GM11168 (cell line): ENCODE data around the gene MAST4.

Source experiments
- in situ Hi-C: fragments of 300-500 bp; cut with MboI; formaldehyde crosslinking; loops from one replicate; pipeline ENCODE4 v1.12.0; 2022; ENCODE audit warnings: low sequenced_read_pairs; ENCODE audit not compliant: unreplicated experiment

Gene MAST4

GRCh38 chr5:66595756-66596635 lies at the start of gene MAST4:
Gene MAST4, plus strand, starts transcription at chr5:66596393. Its CDS starts 263 bp downstream, at chr5:66596656.
- in situ Hi-C loops: no loop called here

GRCh38 chr5:66546541-66546940 lies 49.7 kb upstream of the MAST4 start:
- in situ Hi-C loops: no loop called here

GRCh38 chr5:66551338-66551737 lies 44.9 kb upstream of the MAST4 start:
- in situ Hi-C loops: no loop called here

- in situ Hi-C loops: no loop called here
These were observed 44.2 kb upstream of the MAST4 start for GRCh38 chr5:66551945-66552344.

- in situ Hi-C loops: no loop called here
These were observed 42.8 kb upstream of the MAST4 start for GRCh38 chr5:66553368-66553912.

- in situ Hi-C loops: no loop called here
These were observed 42.1 kb upstream of the MAST4 start for GRCh38 chr5:66553916-66554575.

- in situ Hi-C loops: no loop called here
These were observed 41.3 kb upstream of the MAST4 start for GRCh38 chr5:66554884-66555283.

GRCh38 chr5:66558560-66558959 lies 37.6 kb upstream of the MAST4 start:
- in situ Hi-C loops: no loop called here

- in situ Hi-C loops: no loop called here
These were observed 35.8 kb upstream of the MAST4 start for GRCh38 chr5:66560371-66560770.

GRCh38 chr5:66561256-66561990 lies 34.8 kb upstream of the MAST4 start:
- in situ Hi-C loops: no loop called here

GRCh38 chr5:66565878-66566277 lies 30.3 kb upstream of the MAST4 start:
- in situ Hi-C loops: no loop called here

GRCh38 chr5:66567474-66567873 lies 28.7 kb upstream of the MAST4 start:
- in situ Hi-C loops: no loop called here

GRCh38 chr5:66570201-66570600 lies 26.0 kb upstream of the MAST4 start:
- in situ Hi-C loops: no loop called here

- in situ Hi-C loops: no loop called here
These were observed 22.5 kb upstream of the MAST4 start for GRCh38 chr5:66573733-66574132.

- in situ Hi-C loops: no loop called here
These were observed 13.6 kb upstream of the MAST4 start for GRCh38 chr5:66582499-66583165.

- in situ Hi-C loops: no loop called here
These were observed 10.9 kb upstream of the MAST4 start for GRCh38 chr5:66585291-66585690.

- in situ Hi-C loops: no loop called here
These were observed 8.4 kb upstream of the MAST4 start for GRCh38 chr5:66587771-66588170.

GRCh38 chr5:66596636-66597182 lies 516 bp downstream of the MAST4 start:
- in situ Hi-C loops: no loop called here

- in situ Hi-C loops: no loop called here
These were observed 1.1 kb downstream of the MAST4 start for GRCh38 chr5:66597183-66597757.
